SK-N-SH treated with all-trans-retinoic acid at 6 μM for 48 hours (cell line): ENCODE data around the gene OAS1.

Experiments used
- ATAC-seq: fragments of 200-7000 bp; cut with Tn5 transposase; 3 replicates; pipeline ENCODE4 v1.9.1; 2020; ENCODE audit warnings: mild to moderate bottlenecking, moderate library complexity
- BACH2 ChIP-seq: fragments of 250-450 bp; sonication (Bioruptor Pico); IDR thresholded peaks from 2 replicates; pipeline ENCODE4 v1.9.0; 2021; ENCODE audit warnings: mild to moderate bottlenecking, borderline replicate concordance
- CSDC2 ChIP-seq: fragments of 250-450 bp; sonication (Bioruptor Pico); IDR thresholded peaks from 2 replicates; pipeline ENCODE4 v1.5.0; 2020; ENCODE audit warnings: mild to moderate bottlenecking, moderate library complexity
- CSRNP3 ChIP-seq: fragments of 250-450 bp; sonication (Bioruptor Pico); IDR thresholded peaks from 2 replicates; pipeline ENCODE4 v1.5.1; 2021; ENCODE audit warnings: mild to moderate bottlenecking, moderate library complexity
- ESRRG ChIP-seq: fragments of 250-450 bp; sonication (Bioruptor Pico); IDR thresholded peaks from 2 replicates; pipeline ENCODE4 v1.6.1; 2021; ENCODE audit warnings: mild to moderate bottlenecking
- GLIS3 ChIP-seq: fragments of 250-450 bp; sonication (Bioruptor Pico); IDR thresholded peaks from 2 replicates; pipeline ENCODE4 v1.5.0; 2020; ENCODE audit warnings: mild to moderate bottlenecking, moderate library complexity
- ISL1 ChIP-seq: fragments of 250-450 bp; sonication (Bioruptor Pico); IDR thresholded peaks from 2 replicates; pipeline ENCODE4 v2.1.2; 2022; ENCODE audit warnings: mild to moderate bottlenecking, moderate library complexity
- POU6F1 ChIP-seq: fragments of 250-450 bp; sonication (Bioruptor Pico); IDR thresholded peaks from 2 replicates; pipeline ENCODE4 v1.8.0; 2021; ENCODE audit warnings: low read depth, mild to moderate bottlenecking, moderate library complexity, borderline replicate concordance
- PPARA ChIP-seq: fragments of 250-450 bp; sonication (Bioruptor Pico); IDR thresholded peaks from 2 replicates; pipeline ENCODE4 v1.5.0; 2020; ENCODE audit warnings: mild to moderate bottlenecking, borderline replicate concordance
- SNAI2 ChIP-seq: fragments of 250-450 bp; sonication (Bioruptor Pico); IDR thresholded peaks from 2 replicates; pipeline ENCODE4 v1.5.0; 2020; ENCODE audit warnings: mild to moderate bottlenecking, moderate library complexity
- TCF4 ChIP-seq: fragments of 250-450 bp; sonication (Bioruptor Pico); IDR thresholded peaks from 2 replicates; pipeline ENCODE4 v1.8.0; 2021; ENCODE audit warnings: mild to moderate bottlenecking, moderate library complexity, borderline replicate concordance
- TOX ChIP-seq: fragments of 250-450 bp; sonication (Bioruptor Pico); IDR thresholded peaks from 2 replicates; pipeline ENCODE4 v1.8.0; 2021; ENCODE audit warnings: mild to moderate bottlenecking, moderate library complexity, borderline replicate concordance
- TSHZ2 ChIP-seq: fragments of 250-450 bp; sonication (Bioruptor Pico); IDR thresholded peaks from 2 replicates; pipeline ENCODE4 v1.5.0; 2020; ENCODE audit warnings: mild to moderate bottlenecking, moderate library complexity
- ZC3H10 ChIP-seq: fragments of 250-450 bp; sonication (Bioruptor Pico); IDR thresholded peaks from 2 replicates; pipeline ENCODE4 v1.5.1; 2021; ENCODE audit warnings: mild to moderate bottlenecking, moderate library complexity
- ZFP3 ChIP-seq: fragments of 250-450 bp; sonication (Bioruptor Pico); IDR thresholded peaks from 2 replicates; pipeline ENCODE4 v1.5.0; 2020; ENCODE audit warnings: mild to moderate bottlenecking, moderate library complexity
- ZFP30 ChIP-seq: fragments of 450-650 bp; formaldehyde crosslinking; IDR thresholded peaks from 2 replicates; pipeline ENCODE4 v1.5.0; 2022; ENCODE audit warnings: mild to moderate bottlenecking, moderate library complexity
- ZNF565 ChIP-seq: fragments of 450-650 bp; formaldehyde crosslinking; conservative IDR thresholded peaks from 2 replicates; pipeline ENCODE4 v1.5.0; 2020; ENCODE audit warnings: low read depth, mild to moderate bottlenecking, moderate library complexity
- ZNF70 ChIP-seq: fragments of 450-650 bp; formaldehyde crosslinking; IDR thresholded peaks from 2 replicates; pipeline ENCODE4 v1.5.0; 2020; ENCODE audit warnings: mild to moderate bottlenecking, moderate library complexity
- ZNF8 ChIP-seq: fragments of 450-650 bp; formaldehyde crosslinking; IDR thresholded peaks from 2 replicates; pipeline ENCODE4 v1.5.0; 2020; ENCODE audit warnings: mild to moderate bottlenecking, moderate library complexity
- TF ChIP-seq, protein P1 (sequence below): fragments of 250-450 bp; sonication (Bioruptor Pico); IDR thresholded peaks from 2 replicates; pipeline ENCODE4 v1.5.1; 2020; ENCODE audit warnings: low read depth, mild to moderate bottlenecking, moderate library complexity

The OAS1 gene

GRCh38 chr12:112861284-112861683, 45.5 kb upstream of the OAS1 start:
- TF ChIP-seq CSRNP3 (CRISPR knock-in tag) = no peak
- TF ChIP-seq PPARA = no peak
- TF ChIP-seq ZFP30 (CRISPR knock-in tag) = no peak
- no peak for TF ChIP-seq TSHZ2 (CRISPR knock-in tag)
- TF ChIP-seq SNAI2 (CRISPR knock-in tag) = no peak
- TF ChIP-seq GLIS3 (CRISPR knock-in tag) = no peak
- no peak for TF ChIP-seq ISL1 (CRISPR knock-in tag)
- TF ChIP-seq, protein P1, sequence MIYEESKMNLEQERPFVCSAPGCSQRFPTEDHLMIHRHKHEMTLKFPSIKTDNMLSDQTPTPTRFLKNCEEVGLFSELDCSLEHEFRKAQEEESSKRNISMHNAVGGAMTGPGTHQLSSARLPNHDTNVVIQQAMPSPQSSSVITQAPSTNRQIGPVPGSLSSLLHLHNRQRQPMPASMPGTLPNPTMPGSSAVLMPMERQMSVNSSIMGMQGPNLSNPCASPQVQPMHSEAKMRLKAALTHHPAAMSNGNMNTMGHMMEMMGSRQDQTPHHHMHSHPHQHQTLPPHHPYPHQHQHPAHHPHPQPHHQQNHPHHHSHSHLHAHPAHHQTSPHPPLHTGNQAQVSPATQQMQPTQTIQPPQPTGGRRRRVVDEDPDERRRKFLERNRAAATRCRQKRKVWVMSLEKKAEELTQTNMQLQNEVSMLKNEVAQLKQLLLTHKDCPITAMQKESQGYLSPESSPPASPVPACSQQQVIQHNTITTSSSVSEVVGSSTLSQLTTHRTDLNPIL (CRISPR knock-in tag) = no peak

GRCh38 chr12:112862636-112863290, 44.0 kb upstream of the OAS1 start:
- TF ChIP-seq ZNF565 (CRISPR knock-in tag) (no peak), TOX (CRISPR knock-in tag) (no peak)

More at GRCh38 chr12:112861284-112861683, 45.5 kb upstream of the OAS1 start:
- ATAC-seq = no peak

DNA sequence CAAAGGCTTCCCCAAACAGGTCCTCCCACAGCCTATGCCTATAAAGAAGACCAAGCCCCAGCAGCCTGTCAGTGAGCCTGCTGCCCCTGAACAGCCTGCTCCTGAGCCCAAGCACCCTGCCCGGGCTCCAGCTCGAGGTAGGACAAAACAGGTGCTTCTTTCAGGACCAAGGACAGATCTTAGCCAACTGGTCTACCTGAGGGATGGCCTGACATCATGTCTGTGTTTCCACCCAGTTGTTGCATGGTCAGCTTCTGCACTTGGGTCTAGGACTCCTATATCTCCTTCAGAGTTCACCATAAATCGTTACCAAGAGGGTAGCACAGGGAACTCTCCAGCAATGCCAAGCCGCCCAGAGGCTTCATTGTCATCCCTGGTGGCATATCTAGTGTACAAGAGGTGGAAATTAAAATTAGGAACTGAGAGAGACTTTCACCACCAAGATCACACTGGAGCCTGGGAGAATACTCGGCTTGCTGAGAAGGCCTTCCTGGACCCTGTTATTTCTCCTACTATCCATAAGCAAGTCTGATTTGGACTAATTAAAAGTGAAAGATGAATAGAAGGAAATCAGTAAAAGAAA, 38.2 kb upstream of the OAS1 start:
- no peak for ATAC-seq
- no peak for TF ChIP-seq ZC3H10 (CRISPR knock-in tag)
- TF ChIP-seq TCF4 (CRISPR knock-in tag) = no peak
- TF ChIP-seq ZFP30 (CRISPR knock-in tag) = no peak
- TF ChIP-seq BACH2 = no peak
- no peak for TF ChIP-seq ISL1 (CRISPR knock-in tag)
- no peak for TF ChIP-seq SNAI2 (CRISPR knock-in tag)
- no peak for TF ChIP-seq ZNF8 (CRISPR knock-in tag)
- no peak for TF ChIP-seq ESRRG (CRISPR knock-in tag)
- no peak for TF ChIP-seq CSDC2 (CRISPR knock-in tag)
- TF ChIP-seq ZNF70 (CRISPR knock-in tag) = no peak
- no peak for TF ChIP-seq TSHZ2 (CRISPR knock-in tag)
- no peak for TF ChIP-seq ZFP3 (CRISPR knock-in tag)
- no peak for TF ChIP-seq POU6F1 (CRISPR knock-in tag)
- no peak for TF ChIP-seq CSRNP3 (CRISPR knock-in tag)
- TF ChIP-seq ZNF565 (CRISPR knock-in tag) = no peak
- TF ChIP-seq, all 23 proteins: peak for 0

More at GRCh38 chr12:112862636-112863290, 44.0 kb upstream of the OAS1 start:
- ATAC-seq = no peak
